ENCODE measurements around the gene ATRN.

The ATRN gene

GRCh38 chr20:3631534-3631933, 160.7 kb downstream of the ATRN start:
- no peak for DNase-seq

GRCh38 chr20:3632311-3633004, 161.6 kb downstream of the ATRN start:
- no peak for DNase-seq

- DNase-seq = no peak
Observed at GRCh38 chr20:3633913-3634478, 163.2 kb downstream of the ATRN start.

- no peak for DNase-seq
Observed at GRCh38 chr20:3635346-3635745, 164.5 kb downstream of the ATRN start.

GRCh38 chr20:3640259-3640658, 169.4 kb downstream of the ATRN start:
- DNase-seq = no peak

GRCh38 chr20:3645309-3646066, 174.7 kb downstream of the ATRN start:
- no peak for DNase-seq

- no peak for DNase-seq
Observed at GRCh38 chr20:3646067-3646440, 175.2 kb downstream of the ATRN start.

GRCh38 chr20:3646651-3647050, 175.8 kb downstream of the ATRN start:
- no peak for DNase-seq

- DNase-seq = no peak
Observed at GRCh38 chr20:3647473-3647872, 176.7 kb downstream of the ATRN start.

GRCh38 chr20:3648951-3649350, 178.1 kb downstream of the ATRN start:
- DNase-seq = no peak

GRCh38 chr20:3651204-3651962, 180.6 kb downstream of the ATRN start:
- DNase-seq = no peak

GRCh38 chr20:3652221-3652620, 181.4 kb downstream of the ATRN start:
- DNase-seq = no peak

GRCh38 chr20:3652676-3653596, 182.1 kb downstream of the ATRN start:
- no peak for DNase-seq

- DNase-seq = no peak
Observed at GRCh38 chr20:3653921-3654320, 183.1 kb downstream of the ATRN start.

GRCh38 chr20:3654326-3655130, 183.7 kb downstream of the ATRN start:
- DNase-seq = peak; percentile 26

- DNase-seq = no peak
Observed at GRCh38 chr20:3655131-3655405, 184.2 kb downstream of the ATRN start.

- DNase-seq = no peak
Observed at GRCh38 chr20:3658019-3658715, 187.3 kb downstream of the ATRN start.

GRCh38 chr20:3658716-3659491, 188.1 kb downstream of the ATRN start:
- DNase-seq = no peak

GRCh38 chr20:3659492-3660261, 188.9 kb downstream of the ATRN start:
- DNase-seq = no peak

Data from NCI-H446 treated with DMSO at 0.1 percent for 48 hours (cell line).